Ectodermal cell (in vitro differentiated cells): ENCODE data around the gene NR2F6.

Experiments
- H3K27ac ChIP-seq: 2 replicates; pipeline ENCODE4 v1.7.0; 2013; ENCODE audit warnings: mild to moderate bottlenecking, low read depth, low read length; ENCODE audit not compliant: insufficient read depth, poor library complexity, severe bottlenecking
- H3K27me3 ChIP-seq: 2 replicates; pipeline ENCODE4 v1.7.0; 2013; ENCODE audit warnings: mild to moderate bottlenecking, low read length; ENCODE audit not compliant: insufficient read depth, control insufficient read depth, poor library complexity, severe bottlenecking
- H3K36me3 ChIP-seq: one replicate; pipeline ENCODE4 v1.7.0; 2013; ENCODE audit warnings: low read length; ENCODE audit not compliant: control insufficient read depth, insufficient read depth
- H3K4me1 ChIP-seq: one replicate; pipeline ENCODE4 v1.7.0; 2013; ENCODE audit warnings: low read length; ENCODE audit not compliant: control insufficient read depth, insufficient read depth
- H3K4me3 ChIP-seq: 2 replicates; pipeline ENCODE4 v1.7.0; 2013; ENCODE audit warnings: low read depth, low read length, control low read depth; ENCODE audit not compliant: insufficient read depth
- H3K9me3 ChIP-seq: 2 replicates; pipeline ENCODE4 v1.7.0; 2013; ENCODE audit warnings: mild to moderate bottlenecking, low read length, moderate library complexity; ENCODE audit not compliant: control insufficient read depth
- WGBS, 2 experiments: methylation state at CpG; one replicate each; pipeline ENCODE4 v1.1.7; 2013; ENCODE audit warnings: missing lambda C conversion rate in 2 of 2; 5-methylcytosine and 5-hydroxymethylcytosine counted together

Gene NR2F6

DNA sequence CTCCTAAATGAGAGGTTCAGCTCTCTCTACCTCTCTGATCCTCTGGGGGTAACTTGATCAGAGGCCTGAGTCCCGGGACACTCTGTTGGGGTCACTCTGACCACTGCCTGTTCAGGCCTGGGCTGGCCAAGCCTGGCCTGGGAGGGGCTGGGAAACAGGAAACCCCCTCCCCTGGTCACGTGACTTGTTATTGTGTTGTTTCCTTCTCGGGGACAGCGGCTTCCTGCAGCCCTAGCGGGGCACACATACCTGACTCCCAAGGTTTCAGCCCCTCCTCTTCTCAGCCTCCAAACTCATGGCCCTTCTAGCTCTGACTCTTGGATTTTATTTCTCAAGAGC, 18.9 kb upstream of the NR2F6 start, which contains the start of gene USHBP1:
USHBP1 (minus strand) TSS at position 105 of the 339 bp plus-strand sequence. CDS start 446 bp downstream, outside the sequence.
- H3K27me3 ChIP-seq: no peaks in the 10 kb centered on the region
- no peak within 1 kb of the TSS for H3K27ac ChIP-seq
- WGBS, 2 experiments: 46 to 51% methylated on average over 5 of the region's 5 CpGs
- H3K36me3 ChIP-seq: peaks cover 6% of the 10 kb centered on the region
- H3K4me3 ChIP-seq: no peak within 1 kb of the TSS
- no peaks in the 10 kb centered on the region for H3K9me3 ChIP-seq
- peaks cover 6% of the 10 kb centered on the region for H3K4me1 ChIP-seq

DNA sequence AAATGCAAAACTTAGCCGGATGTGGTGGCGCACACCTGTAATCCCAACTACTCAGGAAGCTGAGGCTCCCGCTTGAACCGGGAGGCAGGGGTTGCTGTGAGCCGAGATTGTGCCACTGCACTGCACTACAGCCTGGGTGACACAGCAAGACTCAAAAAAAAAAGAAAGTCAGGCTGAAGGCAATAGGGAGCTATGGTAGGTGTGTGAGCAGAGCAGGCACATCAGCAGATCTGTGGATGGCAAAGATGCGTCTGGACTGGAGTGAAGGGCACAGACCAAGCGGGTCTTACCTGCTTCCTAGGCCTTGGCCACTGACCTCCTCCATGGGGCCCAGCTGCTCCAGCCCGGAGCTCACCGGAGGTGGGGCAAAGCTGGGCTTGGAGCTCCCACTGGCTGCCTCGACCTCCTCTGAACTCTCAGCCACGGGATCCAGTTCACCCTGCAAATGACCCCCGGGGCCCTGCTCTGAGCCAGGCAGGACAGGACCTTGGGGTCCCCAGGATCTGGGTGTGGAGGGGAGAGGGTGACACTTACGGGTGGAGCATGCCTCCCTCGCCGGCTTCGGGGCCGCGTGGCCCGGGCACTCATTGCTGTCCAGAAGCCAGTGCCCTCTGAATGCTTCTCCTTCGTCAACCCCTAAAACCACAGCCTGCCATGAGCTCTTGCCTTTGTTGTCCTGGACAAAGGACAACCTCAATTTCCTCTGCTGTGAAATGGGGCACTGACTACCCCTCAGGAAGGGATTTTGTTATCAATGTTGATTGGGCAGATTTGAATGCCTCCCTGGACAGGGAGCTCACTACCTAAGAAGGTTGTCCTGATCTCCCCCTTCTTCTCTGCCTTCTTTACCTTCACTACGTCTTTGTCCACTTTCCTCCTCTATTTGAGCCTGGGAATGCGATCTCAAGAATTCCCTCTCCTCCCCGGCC, 18.3 kb upstream of the NR2F6 start:
- Histone ChIP-seq H3K4me1 (peaks cover 6% of the 10 kb centered on the region), H3K27ac (no peak overlapping the region), H3K9me3 (no peaks in the 10 kb centered on the region), H3K4me3 (no peak overlapping the region), H3K27me3 (no peaks in the 10 kb centered on the region), H3K36me3 (peaks cover 3% of the 10 kb centered on the region)
- WGBS, 2 experiments: 93% methylated on average over 23 of the region's 23 CpGs

- Histone ChIP-seq H3K4me1 (no peaks in the 10 kb centered on the region), H3K27me3 (no peaks in the 10 kb centered on the region), H3K4me3 (no peak overlapping the region), H3K9me3 (no peaks in the 10 kb centered on the region), H3K36me3 (no peaks in the 10 kb centered on the region), H3K27ac (no peak overlapping the region)
- WGBS, 2 experiments: 85 to 89% methylated on average over 16 of the region's 16 CpGs
Measured at GRCh38 chr19:17262557-17262956, 16.8 kb upstream of the NR2F6 start.

DNA sequence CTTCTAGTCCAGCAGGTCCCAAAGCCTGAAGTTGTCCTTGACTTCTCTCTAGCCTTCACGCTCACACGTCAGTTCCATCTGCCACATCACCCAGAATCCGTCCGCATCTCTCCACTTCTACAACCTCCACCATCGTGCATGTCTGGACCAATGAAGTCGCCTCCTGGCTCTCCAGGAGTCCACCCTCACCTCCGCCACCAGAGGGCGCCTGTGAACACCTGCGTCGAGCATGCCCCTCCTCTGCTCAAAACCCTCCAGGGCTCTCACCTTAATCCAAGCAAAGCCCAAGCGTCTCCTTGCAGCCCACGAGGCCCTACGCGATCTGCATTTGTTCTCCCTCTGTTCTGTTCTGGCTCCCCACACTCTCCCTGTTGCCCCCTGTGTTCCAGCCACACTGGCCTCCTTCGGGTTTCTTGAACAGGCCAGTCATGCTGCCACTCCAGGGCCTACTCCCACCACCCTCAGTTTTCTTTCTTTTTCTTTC, 15.2 kb upstream of the NR2F6 start:
- Histone ChIP-seq H3K4me3 (no peak overlapping the region), H3K27me3 (no peaks in the 10 kb centered on the region), H3K9me3 (no peaks in the 10 kb centered on the region), H3K4me1 (no peaks in the 10 kb centered on the region), H3K27ac (no peak overlapping the region), H3K36me3 (no peaks in the 10 kb centered on the region)
- 19 to 22% methylated on average over 15 of the region's 15 CpGs for WGBS, 2 experiments

DNA sequence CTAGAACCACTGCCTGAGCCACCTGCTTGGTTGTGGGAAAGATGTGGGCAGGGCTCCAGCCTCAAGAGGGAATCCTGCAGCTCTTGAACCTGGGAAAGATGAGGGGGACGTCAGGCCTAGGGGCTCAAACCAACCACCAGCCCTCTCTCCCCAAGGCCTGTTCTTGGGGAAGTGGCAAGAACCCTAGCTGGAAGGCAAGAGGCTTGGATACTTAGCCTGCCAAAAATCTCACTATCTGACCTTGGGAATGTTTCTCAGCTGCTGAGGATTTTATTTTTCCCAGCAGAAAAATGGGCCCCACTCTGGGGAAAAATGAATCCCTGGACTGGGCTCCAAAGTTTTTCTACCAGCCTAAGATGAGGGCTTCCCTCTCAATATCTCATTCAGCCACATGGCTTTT, 14.2 kb upstream of the NR2F6 start:
- Histone ChIP-seq H3K36me3 (no peaks in the 10 kb centered on the region), H3K4me1 (no peaks in the 10 kb centered on the region), H3K27ac (no peak overlapping the region), H3K27me3 (no peaks in the 10 kb centered on the region), H3K9me3 (no peaks in the 10 kb centered on the region), H3K4me3 (no peak overlapping the region)
- WGBS, 2 experiments: 70 to 86% methylated on average over 1 of the region's 1 CpG

GRCh38 chr19:17259118-17259780, 13.5 kb upstream of the NR2F6 start:
- Histone ChIP-seq H3K36me3 (no peaks in the 10 kb centered on the region), H3K4me3 (no peak overlapping the region), H3K27ac (no peak overlapping the region), H3K4me1 (no peaks in the 10 kb centered on the region), H3K27me3 (no peaks in the 10 kb centered on the region), H3K9me3 (no peaks in the 10 kb centered on the region)
- 93 to 94% methylated on average over 9 of the region's 9 CpGs for WGBS, 2 experiments

GRCh38 chr19:17256130-17256529, 10.4 kb upstream of the NR2F6 start:
- Histone ChIP-seq H3K4me1 (no peaks in the 10 kb centered on the region), H3K27me3 (no peaks in the 10 kb centered on the region), H3K36me3 (no peaks in the 10 kb centered on the region), H3K4me3 (no peak overlapping the region), H3K9me3 (no peaks in the 10 kb centered on the region), H3K27ac (no peak overlapping the region)
- WGBS, 2 experiments: 88 to 89% methylated on average over 3 of the region's 3 CpGs

DNA sequence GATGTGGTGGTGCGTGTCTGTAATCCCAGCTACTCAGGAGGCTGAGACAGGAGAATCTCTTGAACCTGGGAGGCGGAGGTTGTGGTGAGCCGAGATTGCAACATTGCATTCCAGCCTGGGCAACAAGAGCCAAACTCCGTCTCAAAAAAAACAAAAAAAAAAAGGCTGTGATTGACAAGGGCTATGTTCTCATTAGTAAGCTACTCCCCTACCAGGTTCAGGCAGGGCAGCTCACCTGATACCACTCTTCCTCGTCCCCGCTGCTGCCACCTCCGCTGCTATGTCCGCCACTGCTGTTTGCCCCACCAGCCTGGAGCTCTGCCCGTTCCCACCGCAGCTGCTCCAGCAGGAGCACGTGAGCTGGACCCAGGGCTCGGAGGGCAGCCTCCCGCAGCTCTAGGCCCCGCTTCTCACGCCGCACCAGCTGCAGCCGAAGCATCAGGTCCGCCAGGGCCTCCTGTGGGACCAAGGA, 9.5 kb upstream of the NR2F6 start:
- no peaks in the 10 kb centered on the region for H3K27me3 ChIP-seq
- H3K9me3 ChIP-seq: no peaks in the 10 kb centered on the region
- no peaks in the 10 kb centered on the region for H3K36me3 ChIP-seq
- no peak overlapping the region for H3K27ac ChIP-seq
- H3K4me1 ChIP-seq: no peaks in the 10 kb centered on the region
- 88 to 90% methylated on average over 18 of the region's 18 CpGs for WGBS, 2 experiments
- H3K4me3 ChIP-seq: no peak overlapping the region

- WGBS, 2 experiments: 91% methylated on average over 10 of the region's 10 CpGs
- Histone ChIP-seq H3K27ac (no peak overlapping the region), H3K27me3 (no peaks in the 10 kb centered on the region), H3K4me1 (no peaks in the 10 kb centered on the region), H3K9me3 (no peaks in the 10 kb centered on the region), H3K36me3 (no peaks in the 10 kb centered on the region), H3K4me3 (no peak overlapping the region)
Measured at GRCh38 chr19:17254636-17255035, 8.9 kb upstream of the NR2F6 start.

- Histone ChIP-seq H3K27me3 (no peaks in the 10 kb centered on the region), H3K9me3 (no peaks in the 10 kb centered on the region), H3K27ac (no peak overlapping the region), H3K4me3 (no peak overlapping the region), H3K36me3 (no peaks in the 10 kb centered on the region), H3K4me1 (peaks cover 20% of the 10 kb centered on the region)
- 92 to 94% methylated on average over 15 of the region's 15 CpGs for WGBS, 2 experiments
Measured at GRCh38 chr19:17249887-17250548, 4.3 kb upstream of the NR2F6 start.
